CD4-positive, alpha-beta T cell (primary cell): ENCODE measurements around the gene MACROH2A1. TPM values are rescaled to one million over a fixed set of nuclear protein-coding genes. Genes with fewer than 3 reads are reported as not detected.

Experiments
- ATAC-seq: fragments of 200-7000 bp; cut with Tn5 transposase; one replicate; pipeline ENCODE4 v1.10.0; 2022; ENCODE audit warnings: mild to moderate bottlenecking; ENCODE audit not compliant: poor library complexity
- CTCF ChIA-PET: fragments of 350-600 bp; sonication (Branson Sonifier 250); formaldehyde crosslinking; loops from one replicate; lab custom pipeline; 2021; ENCODE audit warnings: antibody characterized with exemption, inconsistent platforms; lab: Charles Lee
- POLR2A ChIA-PET: fragments of 350-600 bp; sonication (Branson Sonifier 250); formaldehyde crosslinking; loops from one replicate; lab custom pipeline; 2021; ENCODE audit warnings: antibody characterized with exemption, inconsistent platforms; lab: Charles Lee
- DNase-seq, 14 experiments: peaks; one replicate each; pipeline ENCODE4 v3.0.0-alpha.2; 2013 to 2020; ENCODE audit warnings: mixed read lengths in 2 of 14
- H3K27ac ChIP-seq, 2 donors: one replicate each; pipeline versions ENCODE4 v1.5.1 to v1.7.0; 2013; ENCODE audit warnings: low read length in 2 of 2, low read depth in 1 of 2, mild to moderate bottlenecking in 1 of 2
- H3K27me3 ChIP-seq, 2 experiments: 1 replicate in 1 of 2; 2 replicates in 1 of 2; pipeline versions ENCODE4 v1.6.1 to v1.7.0; 2013; ENCODE audit warnings: low read length in 2 of 2, control low read depth in 1 of 2, mild to moderate bottlenecking in 1 of 2, moderate library complexity in 1 of 2; ENCODE audit not compliant: insufficient read depth in 2 of 2, control insufficient read depth in 1 of 2
- H3K36me3 ChIP-seq: one replicate; pipeline ENCODE4 v1.6.1; 2013; ENCODE audit warnings: low read length, control low read depth; ENCODE audit not compliant: insufficient read depth
- H3K4me1 ChIP-seq: one replicate; pipeline ENCODE4 v1.6.1; 2013; ENCODE audit warnings: low read length, control low read depth; ENCODE audit not compliant: insufficient read depth
- H3K4me3 ChIP-seq: one replicate; pipeline ENCODE4 v1.5.1; 2013; ENCODE audit warnings: mild to moderate bottlenecking, low read length, moderate library complexity
- H3K9me3 ChIP-seq, 2 experiments: 1 replicate in 1 of 2; 2 replicates in 1 of 2; pipeline versions ENCODE4 v1.6.1 to v1.7.0; 2013; ENCODE audit warnings: low read length in 2 of 2, mild to moderate bottlenecking in 2 of 2, control low read depth in 1 of 2, moderate library complexity in 1 of 2; ENCODE audit not compliant: control insufficient read depth in 1 of 2, insufficient read depth in 1 of 2
- H3K27ac Mint-ChIP-seq: one replicate; pipeline ENCODE4 v1.8.0; 2020; ENCODE audit warnings: mixed read lengths
- H3K27me3 Mint-ChIP-seq: one replicate; pipeline ENCODE4 v1.8.0; 2021; ENCODE audit warnings: mixed read lengths
- H3K36me3 Mint-ChIP-seq: one replicate; pipeline ENCODE4 v1.8.0; 2021; ENCODE audit warnings: low read depth, mixed read lengths
- H3K4me1 Mint-ChIP-seq: one replicate; pipeline ENCODE4 v1.8.0; 2021; ENCODE audit warnings: low read depth, mixed read lengths
- H3K4me3 Mint-ChIP-seq: one replicate; pipeline ENCODE4 v1.8.0; 2020; ENCODE audit warnings: mild to moderate bottlenecking, mixed read lengths
- H3K9me3 Mint-ChIP-seq: one replicate; pipeline ENCODE4 v1.8.0; 2020; ENCODE audit warnings: mixed read lengths
- CTCF ChIP-seq: fragments of 200-600 bp; IDR thresholded peaks from one replicate; pipeline ENCODE4 v1.8.0; 2022; ENCODE audit warnings: antibody characterized with exemption, mild to moderate bottlenecking
- intact Hi-C, 2 experiments: fragments of 100-400 bp; cut with DNase I in 1 of 2; cut with micrococcal nuclease in 1 of 2; formaldehyde crosslinking; loops; one replicate each; pipeline versions ENCODE4 v1.15.1 to v1.9.0; 2023 to 2025; cut with DNase I, micrococcal nuclease
- total RNA-seq, 174 experiments: library from RNA in 2 of 174; stranded (reverse) in 2 of 174; gene quantifications; one replicate each; pipeline ENCODE4 v1.2.3 and lab custom pipeline; 2021 to 2026

Gene MACROH2A1
- total RNA-seq, 2 experiments from 2014 or later, result 114 to 120 TPM

- no peaks in the 10 kb centered on the region for H3K27me3 Mint-ChIP-seq
- no peak overlapping the region for H3K27ac Mint-ChIP-seq
- intact Hi-C loops, result no loop called here
- no peak overlapping the region for H3K27ac ChIP-seq
- H3K27me3 ChIP-seq, result no peaks in the 10 kb centered on the region
- H3K36me3 Mint-ChIP-seq, result peaks cover 96% of the 10 kb centered on the region
- peaks cover 37% of the 10 kb centered on the region for H3K4me1 ChIP-seq
- no peak for DNase-seq
- no peaks in the 10 kb centered on the region for H3K9me3 Mint-ChIP-seq
- peaks cover 94% of the 10 kb centered on the region for H3K36me3 ChIP-seq
- TF ChIP-seq CTCF, result no peak
- H3K9me3 ChIP-seq, result no peaks in the 10 kb centered on the region
- H3K4me3 ChIP-seq, result no peak overlapping the region
- ATAC-seq, result no peak
- ChIA-PET POLR2A (interaction anchor here (0.6 kb wide), 1 partner anchor 48 kb away, joined by 3 read pairs; no protein-coding TSS in a partner anchor), CTCF (no interaction called here)
- H3K4me3 Mint-ChIP-seq, result no peak overlapping the region
- peaks cover 63% of the 10 kb centered on the region for H3K4me1 Mint-ChIP-seq
Measured at GRCh38 chr5:135384898-135385297, 14.1 kb downstream of the MACROH2A1 start.

- POLR2A ChIA-PET, result no interaction called here
- H3K4me3 Mint-ChIP-seq, result no peak overlapping the region
- H3K4me1 ChIP-seq, result peaks cover 37% of the 10 kb centered on the region
- H3K27me3 Mint-ChIP-seq, result no peaks in the 10 kb centered on the region
- peaks cover 95% of the 10 kb centered on the region for H3K36me3 ChIP-seq
- DNase-seq, result no peak
- ATAC-seq, result no peak
- H3K4me3 ChIP-seq, result no peak overlapping the region
- H3K27me3 ChIP-seq, result no peaks in the 10 kb centered on the region
- intact Hi-C loops, result no loop called here
- H3K36me3 Mint-ChIP-seq, result peaks cover 96% of the 10 kb centered on the region
- no peak overlapping the region for H3K27ac ChIP-seq
- no peak overlapping the region for H3K27ac Mint-ChIP-seq
- H3K9me3 Mint-ChIP-seq, result no peaks in the 10 kb centered on the region
- no peaks in the 10 kb centered on the region for H3K9me3 ChIP-seq
- TF ChIP-seq CTCF, result no peak
- H3K4me1 Mint-ChIP-seq, result peaks cover 63% of the 10 kb centered on the region
- CTCF ChIA-PET, result no interaction called here
Measured at GRCh38 chr5:135383803-135384495, 15.1 kb downstream of the MACROH2A1 start.

GRCh38 chr5:135382981-135383380, 16.1 kb downstream of the MACROH2A1 start:
- DNase-seq (no peak), ATAC-seq (no peak)
- H3K27ac ChIP-seq, result no peak overlapping the region
- intact Hi-C loops, result no loop called here
- H3K4me1 ChIP-seq, result peaks cover 39% of the 10 kb centered on the region
- H3K27me3 Mint-ChIP-seq, result no peaks in the 10 kb centered on the region
- no peaks in the 10 kb centered on the region for H3K9me3 Mint-ChIP-seq
- no peaks in the 10 kb centered on the region for H3K27me3 ChIP-seq
- ChIA-PET CTCF (no interaction called here), POLR2A (no interaction called here)
- TF ChIP-seq CTCF, result no peak
- H3K9me3 ChIP-seq, result no peaks in the 10 kb centered on the region
- no peak overlapping the region for H3K27ac Mint-ChIP-seq
- H3K36me3 Mint-ChIP-seq, result peaks cover 96% of the 10 kb centered on the region
- peaks cover 95% of the 10 kb centered on the region for H3K36me3 ChIP-seq
- H3K4me1 Mint-ChIP-seq, result peaks cover 63% of the 10 kb centered on the region
- H3K4me3 ChIP-seq, result no peak overlapping the region
- H3K4me3 Mint-ChIP-seq, result no peak overlapping the region
